DOHH2 (cell line): ENCODE data around the gene CFAP69.

Experiments used
- EZH2phosphoT487 ChIP-seq: fragments of 200-600 bp; sonication (generic); IDR thresholded peaks from 2 replicates; pipeline ENCODE4 v1.6.1; 2017; ENCODE audit warnings: borderline replicate concordance, mild to moderate bottlenecking, antibody characterized with exemption, low read length, moderate library complexity, mixed read lengths
- TF ChIP-seq, protein P1 (sequence below): fragments of 200-600 bp; sonication (generic); IDR thresholded peaks from one replicate; pipeline ENCODE4 v1.5.1; 2014; ENCODE audit warnings: antibody characterized with exemption, mild to moderate bottlenecking, low read depth, low read length; ENCODE audit not compliant: poor library complexity, severe bottlenecking

DNA sequence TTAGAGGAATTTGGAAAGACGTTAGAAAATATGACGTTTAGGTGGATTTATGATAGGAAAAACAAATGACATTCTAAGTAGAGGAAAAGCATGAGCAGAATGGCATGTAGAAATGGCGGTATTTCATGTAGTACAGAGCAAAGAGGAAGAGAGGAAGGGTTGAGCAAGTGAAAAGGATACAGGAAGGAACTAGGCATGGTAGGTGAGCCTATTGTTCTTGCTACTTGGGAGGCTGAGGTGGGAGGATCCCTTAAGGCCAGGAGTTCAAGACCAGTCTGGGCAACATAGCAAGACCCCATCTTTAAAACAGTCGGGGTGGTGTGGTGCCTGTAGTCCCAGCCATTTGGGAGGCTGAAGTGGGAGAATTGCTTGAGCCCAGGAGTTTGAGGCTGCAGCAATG, 102.8 kb downstream of the CFAP69 start:
- TF ChIP-seq, protein P1, sequence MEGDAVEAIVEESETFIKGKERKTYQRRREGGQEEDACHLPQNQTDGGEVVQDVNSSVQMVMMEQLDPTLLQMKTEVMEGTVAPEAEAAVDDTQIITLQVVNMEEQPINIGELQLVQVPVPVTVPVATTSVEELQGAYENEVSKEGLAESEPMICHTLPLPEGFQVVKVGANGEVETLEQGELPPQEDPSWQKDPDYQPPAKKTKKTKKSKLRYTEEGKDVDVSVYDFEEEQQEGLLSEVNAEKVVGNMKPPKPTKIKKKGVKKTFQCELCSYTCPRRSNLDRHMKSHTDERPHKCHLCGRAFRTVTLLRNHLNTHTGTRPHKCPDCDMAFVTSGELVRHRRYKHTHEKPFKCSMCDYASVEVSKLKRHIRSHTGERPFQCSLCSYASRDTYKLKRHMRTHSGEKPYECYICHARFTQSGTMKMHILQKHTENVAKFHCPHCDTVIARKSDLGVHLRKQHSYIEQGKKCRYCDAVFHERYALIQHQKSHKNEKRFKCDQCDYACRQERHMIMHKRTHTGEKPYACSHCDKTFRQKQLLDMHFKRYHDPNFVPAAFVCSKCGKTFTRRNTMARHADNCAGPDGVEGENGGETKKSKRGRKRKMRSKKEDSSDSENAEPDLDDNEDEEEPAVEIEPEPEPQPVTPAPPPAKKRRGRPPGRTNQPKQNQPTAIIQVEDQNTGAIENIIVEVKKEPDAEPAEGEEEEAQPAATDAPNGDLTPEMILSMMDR = no peak
- TF ChIP-seq EZH2phosphoT487 = no peak
